Measurements from ENCODE around the gene MB21D2.

- TF ChIP-seq CTCF (conservative IDR thresholded peaks at IDR 0.05; ENCODE audit: low read length) (no peak), EZH2phosphoT487 (IDR thresholded peaks at IDR 0.05; ENCODE audit: borderline replicate concordance, low read depth, low read length) (no peak)
These were observed 40.7 kb upstream of the MB21D2 start for GRCh38 chr3:192958219-192958872.

Data from OCI-LY7 (cell line).